ENCODE data around the gene SPTBN4.
"Not testable (repeated sequence)": the region's sequence is repeated elsewhere in the genome, so short reads cannot be mapped to it uniquely, and the experiment has no call there.

SPTBN4 gene

DNA sequence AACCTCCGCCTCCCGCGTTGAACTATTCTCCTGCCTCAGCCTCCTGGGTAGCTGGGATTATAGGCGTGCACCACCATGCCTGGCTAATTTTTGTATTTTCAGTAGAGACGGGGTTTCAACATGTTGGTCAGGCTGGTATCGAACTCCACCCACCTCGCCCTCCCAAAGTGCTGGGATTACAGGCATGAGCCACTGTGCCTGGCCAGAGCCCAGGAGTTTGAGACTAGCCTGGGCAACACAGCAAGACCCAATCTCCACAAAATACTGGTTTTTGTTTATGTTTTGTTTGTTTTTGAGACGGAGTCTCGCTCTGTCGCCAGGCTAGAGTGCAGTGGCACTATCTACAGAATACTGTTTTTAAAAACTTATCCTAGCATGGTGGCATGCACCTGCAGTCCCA is 36.6 kb upstream of the SPTBN4 start:
- not testable (repeated sequence) for H3K27me3 Mint-ChIP-seq, H3K9me3 Mint-ChIP-seq, H3K36me3 Mint-ChIP-seq, H3K4me3 Mint-ChIP-seq, H3K27ac Mint-ChIP-seq
- H3K4me1 Mint-ChIP-seq, result peaks cover 18% of the 10 kb centered on the region

DNA sequence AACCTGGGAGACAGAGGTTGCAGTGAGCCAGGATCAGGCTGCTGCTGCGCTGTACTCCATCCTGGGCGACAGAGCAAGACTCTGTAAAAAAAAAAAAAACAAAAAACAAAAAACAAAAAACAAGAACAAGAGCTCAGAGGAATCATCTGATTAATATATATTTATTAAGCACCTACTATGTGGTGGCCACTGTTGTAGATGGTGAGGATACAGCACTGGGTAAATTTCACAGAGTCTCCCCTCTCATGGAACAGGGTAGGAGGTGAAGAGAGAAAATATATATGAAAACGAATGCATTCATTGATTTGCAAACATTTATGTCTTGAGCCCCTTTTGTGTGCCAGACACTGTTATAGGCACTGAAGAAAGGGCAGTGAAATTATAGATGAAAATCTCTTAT is 35.1 kb upstream of the SPTBN4 start:
- H3K36me3 Mint-ChIP-seq, result no peaks in the 10 kb centered on the region
- peaks cover 20% of the 10 kb centered on the region for H3K4me1 Mint-ChIP-seq
- H3K4me3 Mint-ChIP-seq, result no peak overlapping the region
- peak overlapping the region; percentile 55 for H3K27ac Mint-ChIP-seq
- H3K9me3 Mint-ChIP-seq, result no peaks in the 10 kb centered on the region
- no peaks in the 10 kb centered on the region for H3K27me3 Mint-ChIP-seq

- peak overlapping the region; percentile 99 for H3K27ac Mint-ChIP-seq
- H3K27me3 Mint-ChIP-seq, H3K36me3 Mint-ChIP-seq, H3K9me3 Mint-ChIP-seq: not testable (repeated sequence)
- peak overlapping the region; percentile 88 for H3K4me3 Mint-ChIP-seq
- H3K4me1 Mint-ChIP-seq, result peaks cover 20% of the 10 kb centered on the region
Observed at GRCh38 chr19:40432760-40433159, 34.0 kb upstream of the SPTBN4 start.

- Mint-ChIP-seq H3K27ac (peak overlapping the region; percentile 99), H3K36me3 (no peaks in the 10 kb centered on the region), H3K4me1 (peaks cover 20% of the 10 kb centered on the region), H3K9me3 (no peaks in the 10 kb centered on the region), H3K4me3 (peak overlapping the region; percentile 88), H3K27me3 (no peaks in the 10 kb centered on the region)
Observed at GRCh38 chr19:40433391-40434216, 33.2 kb upstream of the SPTBN4 start.

DNA sequence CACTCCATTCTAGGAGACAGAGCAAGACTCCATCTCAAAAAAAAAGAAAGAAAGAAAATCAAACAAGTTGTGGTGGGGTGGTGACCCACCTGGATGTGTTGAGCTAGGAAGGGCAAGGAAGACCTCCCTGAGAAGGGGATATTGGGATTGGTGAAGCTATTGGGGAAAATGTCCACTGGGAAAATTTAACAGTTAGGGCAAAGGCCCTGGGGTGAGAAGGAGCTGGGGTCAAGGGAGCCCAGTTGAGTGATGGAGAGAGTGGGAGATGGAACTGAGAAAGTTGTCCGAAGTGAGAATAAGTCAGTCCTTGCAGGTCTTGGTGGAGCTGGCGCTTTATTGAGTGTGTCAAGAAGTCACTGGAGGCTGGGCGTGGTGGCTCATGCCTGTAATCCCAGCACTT is 28.5 kb upstream of the SPTBN4 start:
- no peaks in the 10 kb centered on the region for H3K27me3 Mint-ChIP-seq
- H3K27ac Mint-ChIP-seq, result no peak overlapping the region
- no peak overlapping the region for H3K4me3 Mint-ChIP-seq
- peaks cover 28% of the 10 kb centered on the region for H3K4me1 Mint-ChIP-seq
- H3K9me3 Mint-ChIP-seq, result no peaks in the 10 kb centered on the region
- H3K36me3 Mint-ChIP-seq, result no peaks in the 10 kb centered on the region

DNA sequence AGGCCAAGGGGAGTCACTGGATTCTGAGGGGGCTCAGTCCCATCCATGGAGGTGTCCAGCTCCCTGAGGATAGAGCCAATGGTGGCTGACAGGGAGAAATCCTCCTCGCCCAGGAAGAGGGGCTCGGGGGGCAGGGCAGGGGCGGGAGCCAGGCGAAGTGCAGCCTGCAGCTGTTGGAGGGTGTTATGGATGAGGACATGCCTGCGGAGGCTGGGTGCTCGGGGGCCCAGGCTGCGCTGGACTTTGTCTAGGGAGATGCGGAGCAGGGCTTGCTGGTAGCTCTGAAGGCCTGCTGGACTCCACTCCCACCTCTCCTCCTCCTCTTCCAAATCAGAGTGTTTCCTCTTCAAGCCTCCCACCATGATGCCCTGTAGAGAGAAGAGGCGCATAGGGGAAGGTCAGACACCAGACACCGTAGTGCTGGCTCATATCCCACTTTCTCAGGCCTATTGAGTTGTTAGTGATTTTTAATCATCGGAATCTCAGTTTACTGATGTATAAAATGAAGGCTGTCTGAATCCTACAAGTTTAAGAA is 25.0 kb upstream of the SPTBN4 start:
- H3K4me1 Mint-ChIP-seq, result peaks cover 20% of the 10 kb centered on the region
- H3K27me3 Mint-ChIP-seq, result no peaks in the 10 kb centered on the region
- peak overlapping the region; percentile 98 for H3K4me3 Mint-ChIP-seq
- no peaks in the 10 kb centered on the region for H3K9me3 Mint-ChIP-seq
- H3K36me3 Mint-ChIP-seq, result no peaks in the 10 kb centered on the region
- peak overlapping the region; percentile 59 for H3K27ac Mint-ChIP-seq

GRCh38 chr19:40442328-40443130 is 24.3 kb upstream of the SPTBN4 start:
- Mint-ChIP-seq H3K4me3 (peak overlapping the region; percentile 98), H3K4me1 (peaks cover 20% of the 10 kb centered on the region), H3K27me3 (no peaks in the 10 kb centered on the region), H3K27ac (peak overlapping the region; percentile 89), H3K36me3 (no peaks in the 10 kb centered on the region), H3K9me3 (no peaks in the 10 kb centered on the region)

DNA sequence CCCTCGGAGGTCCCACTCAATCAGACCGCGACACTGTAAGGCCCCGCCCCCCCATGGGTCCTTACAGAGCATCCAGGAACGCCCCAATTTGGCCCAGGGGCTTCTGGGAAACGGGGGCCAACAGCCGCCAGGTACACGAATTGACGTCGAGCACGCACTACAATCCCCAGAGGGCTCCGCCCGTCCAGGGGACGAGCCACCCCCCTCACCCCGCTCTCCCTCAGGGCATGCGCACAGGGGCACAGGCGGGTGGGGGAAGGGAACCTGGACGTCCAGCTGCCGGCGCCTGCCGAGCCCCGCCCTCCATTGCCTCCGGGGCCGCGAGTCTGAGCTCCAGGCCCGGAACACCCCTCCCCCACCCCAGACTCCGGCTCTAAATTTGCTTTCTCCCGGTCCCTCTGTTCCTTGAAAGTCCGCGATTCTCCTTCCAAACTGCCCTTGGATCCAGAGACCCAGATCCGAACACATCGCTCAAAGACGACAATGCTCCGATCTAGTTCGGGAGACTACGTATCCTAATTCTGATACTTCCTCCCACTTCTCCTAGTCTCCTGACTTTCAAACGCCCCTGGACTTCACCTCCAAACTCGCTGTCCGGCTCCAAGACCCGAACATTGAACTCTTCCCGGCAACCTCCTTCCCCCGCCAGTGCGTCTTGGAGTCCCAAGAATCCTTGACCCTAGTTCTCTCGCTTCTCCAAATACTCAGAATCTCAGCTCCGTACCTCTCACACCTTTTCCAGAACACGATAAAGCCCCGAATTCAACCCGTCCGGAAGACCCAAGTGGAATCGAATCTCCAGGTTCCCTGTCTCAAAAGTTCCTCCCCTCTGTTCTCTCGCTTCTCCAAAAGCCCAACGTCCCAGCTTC is 23.4 kb upstream of the SPTBN4 start:
- peaks cover 20% of the 10 kb centered on the region for H3K4me1 Mint-ChIP-seq
- no peaks in the 10 kb centered on the region for H3K9me3 Mint-ChIP-seq
- peak overlapping the region; percentile 89 for H3K27ac Mint-ChIP-seq
- no peaks in the 10 kb centered on the region for H3K36me3 Mint-ChIP-seq
- H3K4me3 Mint-ChIP-seq, result peak overlapping the region; percentile 98
- no peaks in the 10 kb centered on the region for H3K27me3 Mint-ChIP-seq

DNA sequence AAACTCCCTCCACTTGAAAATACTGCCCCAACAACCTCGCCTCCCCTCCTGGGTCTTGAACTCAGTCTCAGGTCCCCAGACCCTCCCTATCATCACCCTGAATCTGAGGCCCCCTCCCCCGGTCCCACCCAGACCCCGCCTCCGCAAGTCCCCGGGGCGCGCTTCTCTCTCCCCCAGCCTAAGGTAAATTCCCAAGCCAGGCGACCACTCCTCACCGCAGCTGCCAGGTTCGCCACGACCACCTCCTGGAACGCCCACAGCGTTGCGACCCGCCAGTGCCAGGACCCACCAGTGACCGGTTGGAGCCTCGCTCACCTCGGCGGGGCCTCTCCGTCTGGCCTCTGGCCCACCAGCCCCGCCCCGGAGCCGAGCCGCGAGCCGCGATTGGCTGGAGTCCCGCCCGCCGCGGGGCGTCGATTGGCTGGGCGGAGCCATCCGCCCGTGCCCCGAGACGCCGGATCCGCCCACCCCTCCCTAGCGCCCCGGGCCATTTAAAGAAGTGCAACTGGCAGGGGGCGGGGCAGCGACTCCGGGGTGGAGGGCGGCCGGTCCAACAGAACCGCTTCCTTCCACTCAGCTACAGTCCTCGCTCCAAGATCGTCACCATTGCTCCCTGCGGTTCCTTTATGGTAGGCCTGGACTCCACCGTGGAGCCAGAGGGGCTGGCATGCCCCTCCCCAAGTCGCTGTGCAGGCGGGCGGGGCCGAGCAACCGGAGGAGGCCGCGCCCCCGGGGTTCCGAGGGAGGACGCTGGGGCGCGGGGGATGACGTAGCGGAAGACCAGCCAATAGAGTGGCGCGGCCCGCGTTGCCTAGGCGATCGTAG is 22.6 kb upstream of the SPTBN4 start, which contains the start of gene SERTAD3:
SERTAD3 (minus strand) TSS at position 336 of the 825 bp plus-strand sequence. CDS start 2,255 bp downstream, outside the sequence.
- Mint-ChIP-seq H3K9me3 (no peaks in the 10 kb centered on the region), H3K36me3 (no peaks in the 10 kb centered on the region), H3K4me1 (peaks cover 20% of the 10 kb centered on the region), H3K27ac (peak within 1 kb of the TSS; percentile 89), H3K27me3 (no peaks in the 10 kb centered on the region), H3K4me3 (peak within 1 kb of the TSS; percentile 98)

DNA sequence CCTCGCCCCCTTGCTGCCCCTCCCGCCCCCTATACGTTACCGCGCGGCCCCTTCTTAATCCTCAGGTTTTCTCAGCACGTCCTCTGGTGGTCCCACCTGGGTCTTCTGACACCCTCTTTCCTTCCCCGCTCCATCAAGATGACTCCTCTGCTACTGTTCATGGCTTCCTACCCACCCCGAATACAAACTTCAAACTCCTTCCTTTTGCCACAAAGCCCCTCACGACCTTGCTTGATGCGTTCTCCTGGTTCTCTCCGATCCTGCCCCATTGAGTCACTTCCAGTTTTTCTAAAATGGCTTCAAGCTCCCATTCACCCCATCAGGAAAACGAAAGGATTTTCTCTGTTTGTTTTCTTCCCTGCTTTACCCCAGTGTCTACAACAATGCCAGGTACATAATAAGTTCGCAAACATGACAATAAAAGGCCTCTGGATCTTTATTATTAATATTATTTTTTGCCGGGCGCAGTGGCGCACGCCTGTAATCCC is 21.9 kb upstream of the SPTBN4 start:
- Mint-ChIP-seq H3K27me3 (no peaks in the 10 kb centered on the region), H3K9me3 (no peaks in the 10 kb centered on the region), H3K27ac (peak overlapping the region; percentile 85), H3K36me3 (no peaks in the 10 kb centered on the region), H3K4me1 (peaks cover 20% of the 10 kb centered on the region), H3K4me3 (peak overlapping the region; percentile 98)

- peak overlapping the region; percentile 30 for H3K27ac Mint-ChIP-seq
- no peaks in the 10 kb centered on the region for H3K36me3 Mint-ChIP-seq
- peaks cover 20% of the 10 kb centered on the region for H3K4me1 Mint-ChIP-seq
- H3K9me3 Mint-ChIP-seq, result no peaks in the 10 kb centered on the region
- H3K4me3 Mint-ChIP-seq, result peak overlapping the region; percentile 61
- H3K27me3 Mint-ChIP-seq, result no peaks in the 10 kb centered on the region
Observed at GRCh38 chr19:40445780-40446262, 21.0 kb upstream of the SPTBN4 start.

DNA sequence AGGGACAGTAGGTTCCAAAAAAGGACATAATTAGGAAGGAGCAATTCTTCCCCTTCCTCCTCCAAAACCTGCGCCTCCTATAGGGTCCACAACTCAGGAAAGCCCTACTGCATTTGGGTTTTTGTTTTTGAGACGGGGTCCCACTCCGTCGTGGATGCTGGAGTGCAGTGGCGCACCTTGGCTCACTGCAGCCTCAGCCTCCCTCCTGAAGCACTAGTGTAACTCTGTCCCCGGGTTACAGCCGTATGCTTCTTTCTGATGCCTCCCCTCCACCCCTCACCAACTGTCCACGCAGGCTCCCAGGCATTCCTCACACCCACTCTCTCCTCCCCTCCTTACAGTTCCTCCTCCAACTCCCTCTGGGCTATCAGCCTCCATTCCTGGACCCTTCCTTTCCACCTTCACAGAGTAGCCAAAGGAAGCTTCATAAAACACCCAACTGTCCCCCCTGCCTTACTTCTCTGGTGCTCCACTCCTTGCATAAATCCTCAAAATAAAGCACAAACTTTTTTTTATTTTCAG is 20.5 kb upstream of the SPTBN4 start:
- peak overlapping the region; percentile 58 for H3K4me3 Mint-ChIP-seq
- no peak overlapping the region for H3K27ac Mint-ChIP-seq
- no peaks in the 10 kb centered on the region for H3K36me3 Mint-ChIP-seq
- no peaks in the 10 kb centered on the region for H3K9me3 Mint-ChIP-seq
- no peaks in the 10 kb centered on the region for H3K27me3 Mint-ChIP-seq
- peaks cover 20% of the 10 kb centered on the region for H3K4me1 Mint-ChIP-seq

GRCh38 chr19:40449506-40449905 is 17.3 kb upstream of the SPTBN4 start:
- H3K27me3 Mint-ChIP-seq, result no peaks in the 10 kb centered on the region
- H3K4me1 Mint-ChIP-seq, result peaks cover 5% of the 10 kb centered on the region
- H3K36me3 Mint-ChIP-seq, result no peaks in the 10 kb centered on the region
- no peaks in the 10 kb centered on the region for H3K9me3 Mint-ChIP-seq
- no peak overlapping the region for H3K27ac Mint-ChIP-seq
- no peak overlapping the region for H3K4me3 Mint-ChIP-seq

GRCh38 chr19:40450664-40451063 is 16.1 kb upstream of the SPTBN4 start:
- H3K9me3 Mint-ChIP-seq, result no peaks in the 10 kb centered on the region
- H3K27me3 Mint-ChIP-seq, result no peaks in the 10 kb centered on the region
- H3K4me3 Mint-ChIP-seq, result no peak overlapping the region
- H3K36me3 Mint-ChIP-seq, result no peaks in the 10 kb centered on the region
- no peaks in the 10 kb centered on the region for H3K4me1 Mint-ChIP-seq
- H3K27ac Mint-ChIP-seq, result no peak overlapping the region
